ENCODE data around the gene SH3PXD2B.
"Not testable (repeated sequence)": the region's sequence is repeated elsewhere in the genome, so short reads cannot be mapped to it uniquely, and the experiment has no call there.

The SH3PXD2B gene

GRCh38 chr5:172336264-172336663, 118.1 kb downstream of the SH3PXD2B start:
- Mint-ChIP-seq H3K9me3 (no peaks in the 10 kb centered on the region), H3K36me3 (ENCODE audit: low read depth) (peaks cover 47% of the 10 kb centered on the region), H3K4me1 (peaks cover 18% of the 10 kb centered on the region), H3K27ac (peak overlapping the region in 1 of 3 experiments; percentile 42), H3K27me3 (ENCODE audit: low read depth) (peaks cover 17% of the 10 kb centered on the region), H3K4me3 (no peak overlapping the region)
- no peak for TF ChIP-seq CTCF (IDR thresholded peaks at IDR 0.05; ENCODE audit: unreplicated experiment in 3 of 3)

GRCh38 chr5:172335721-172336120, 118.6 kb downstream of the SH3PXD2B start:
- Mint-ChIP-seq H3K4me1 (peaks cover 18% of the 10 kb centered on the region), H3K9me3 (no peaks in the 10 kb centered on the region), H3K36me3 (ENCODE audit: low read depth) (peaks cover 42% of the 10 kb centered on the region), H3K27ac (peak overlapping the region in 1 of 3 experiments; percentile 42), H3K27me3 (ENCODE audit: low read depth) (peaks cover 17% of the 10 kb centered on the region), H3K4me3 (no peak overlapping the region)
- TF ChIP-seq CTCF (IDR thresholded peaks at IDR 0.05; ENCODE audit: unreplicated experiment in 3 of 3), result no peak

GRCh38 chr5:172334641-172335040, 119.7 kb downstream of the SH3PXD2B start:
- H3K36me3 Mint-ChIP-seq (ENCODE audit: low read depth), result peaks cover 33% of the 10 kb centered on the region
- H3K9me3 Mint-ChIP-seq, result no peaks in the 10 kb centered on the region
- H3K27ac Mint-ChIP-seq, result no peak overlapping the region
- peaks cover 9% of the 10 kb centered on the region for H3K27me3 Mint-ChIP-seq (ENCODE audit: low read depth)
- TF ChIP-seq CTCF (IDR thresholded peaks at IDR 0.05; ENCODE audit: unreplicated experiment in 3 of 3), result no peak
- H3K4me1 Mint-ChIP-seq, result peaks cover 18% of the 10 kb centered on the region
- no peak overlapping the region for H3K4me3 Mint-ChIP-seq

GRCh38 chr5:172334196-172334595, 120.1 kb downstream of the SH3PXD2B start:
- Mint-ChIP-seq H3K27me3 (ENCODE audit: low read depth) (peaks cover 8% of the 10 kb centered on the region), H3K36me3 (ENCODE audit: low read depth) (peaks cover 29% of the 10 kb centered on the region), H3K4me3 (no peak overlapping the region), H3K27ac (no peak overlapping the region), H3K9me3 (no peaks in the 10 kb centered on the region), H3K4me1 (peaks cover 18% of the 10 kb centered on the region)
- TF ChIP-seq CTCF (IDR thresholded peaks at IDR 0.05; ENCODE audit: unreplicated experiment in 3 of 3), result no peak

- not testable (repeated sequence) for H3K27me3 Mint-ChIP-seq (ENCODE audit: low read depth); H3K4me1 Mint-ChIP-seq; H3K4me3 Mint-ChIP-seq; H3K9me3 Mint-ChIP-seq; H3K36me3 Mint-ChIP-seq (ENCODE audit: low read depth); H3K27ac Mint-ChIP-seq
Observed at GRCh38 chr5:172326901-172327300, 127.4 kb downstream of the SH3PXD2B start.

- TF ChIP-seq CTCF (IDR thresholded peaks at IDR 0.05; ENCODE audit: unreplicated experiment in 3 of 3), result no peak
- Mint-ChIP-seq H3K27me3 (ENCODE audit: low read depth) (peaks cover 4% of the 10 kb centered on the region), H3K4me1 (no peaks in the 10 kb centered on the region), H3K4me3 (no peak overlapping the region), H3K36me3 (ENCODE audit: low read depth) (no peaks in the 10 kb centered on the region), H3K27ac (no peak overlapping the region), H3K9me3 (no peaks in the 10 kb centered on the region)
Observed at GRCh38 chr5:172325452-172325851, 128.9 kb downstream of the SH3PXD2B start.

Data from nephron (organoid).